Upper lobe of left lung (tissue), 4 donors: Measurements from ENCODE around the gene SLC6A4.

Experiments
- POLR2AphosphoS5 ChIP-seq, 2 donors: sonication (generic); formaldehyde crosslinking; IDR thresholded peaks; one replicate each; pipeline ENCODE4 v1.5.1; 2017; ENCODE audit warnings: antibody characterized with exemption in 2 of 2
- TF ChIP-seq, protein P1 (sequence below), 6 experiments: fragments of 450-650 bp in 4 of 6; fragments of 200-600 bp in 2 of 6; sonication (generic) in 2 of 6; IDR thresholded peaks; one replicate each; pipeline ENCODE4 v1.5.1; 2016 to 2019; ENCODE audit warnings: antibody characterized with exemption in 6 of 6

DNA sequence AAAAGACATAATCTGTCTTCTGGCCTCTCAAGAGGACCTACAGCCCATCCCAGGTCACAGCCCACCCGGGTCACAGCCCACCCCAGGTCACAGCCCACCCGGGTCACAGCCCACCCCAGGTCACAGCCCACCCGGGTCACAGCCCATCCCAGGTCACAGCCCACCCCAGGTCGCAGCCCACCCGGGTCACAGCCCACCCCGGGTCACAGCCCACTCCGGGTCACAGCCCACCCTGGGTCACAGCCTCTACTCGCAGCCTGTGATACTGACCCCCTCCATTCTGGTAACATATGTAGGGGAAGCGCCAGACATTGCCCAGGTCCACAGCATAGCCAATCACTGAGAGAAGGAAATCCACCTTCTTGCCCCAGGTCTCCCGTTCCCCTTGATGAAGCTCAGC lies 14.2 kb downstream of the SLC6A4 start:
- TF ChIP-seq, protein P1, sequence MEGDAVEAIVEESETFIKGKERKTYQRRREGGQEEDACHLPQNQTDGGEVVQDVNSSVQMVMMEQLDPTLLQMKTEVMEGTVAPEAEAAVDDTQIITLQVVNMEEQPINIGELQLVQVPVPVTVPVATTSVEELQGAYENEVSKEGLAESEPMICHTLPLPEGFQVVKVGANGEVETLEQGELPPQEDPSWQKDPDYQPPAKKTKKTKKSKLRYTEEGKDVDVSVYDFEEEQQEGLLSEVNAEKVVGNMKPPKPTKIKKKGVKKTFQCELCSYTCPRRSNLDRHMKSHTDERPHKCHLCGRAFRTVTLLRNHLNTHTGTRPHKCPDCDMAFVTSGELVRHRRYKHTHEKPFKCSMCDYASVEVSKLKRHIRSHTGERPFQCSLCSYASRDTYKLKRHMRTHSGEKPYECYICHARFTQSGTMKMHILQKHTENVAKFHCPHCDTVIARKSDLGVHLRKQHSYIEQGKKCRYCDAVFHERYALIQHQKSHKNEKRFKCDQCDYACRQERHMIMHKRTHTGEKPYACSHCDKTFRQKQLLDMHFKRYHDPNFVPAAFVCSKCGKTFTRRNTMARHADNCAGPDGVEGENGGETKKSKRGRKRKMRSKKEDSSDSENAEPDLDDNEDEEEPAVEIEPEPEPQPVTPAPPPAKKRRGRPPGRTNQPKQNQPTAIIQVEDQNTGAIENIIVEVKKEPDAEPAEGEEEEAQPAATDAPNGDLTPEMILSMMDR (IDR thresholded peaks at IDR 0.05): no peak
- TF ChIP-seq POLR2AphosphoS5 (IDR thresholded peaks at IDR 0.05): no peak
